ENCODE data around the gene CD200R1. TPM values are rescaled to one million over a fixed set of nuclear protein-coding genes. Genes with fewer than 3 reads are reported as not detected.

CD200R1 gene
- total and polyA plus RNA-seq, 2 of the 8 experiments (the other 6 are each of a cell fraction or from before 2014, with no cell fraction given), result 0.02 TPM; not detected in 1

- TF ChIP-seq, protein P1, sequence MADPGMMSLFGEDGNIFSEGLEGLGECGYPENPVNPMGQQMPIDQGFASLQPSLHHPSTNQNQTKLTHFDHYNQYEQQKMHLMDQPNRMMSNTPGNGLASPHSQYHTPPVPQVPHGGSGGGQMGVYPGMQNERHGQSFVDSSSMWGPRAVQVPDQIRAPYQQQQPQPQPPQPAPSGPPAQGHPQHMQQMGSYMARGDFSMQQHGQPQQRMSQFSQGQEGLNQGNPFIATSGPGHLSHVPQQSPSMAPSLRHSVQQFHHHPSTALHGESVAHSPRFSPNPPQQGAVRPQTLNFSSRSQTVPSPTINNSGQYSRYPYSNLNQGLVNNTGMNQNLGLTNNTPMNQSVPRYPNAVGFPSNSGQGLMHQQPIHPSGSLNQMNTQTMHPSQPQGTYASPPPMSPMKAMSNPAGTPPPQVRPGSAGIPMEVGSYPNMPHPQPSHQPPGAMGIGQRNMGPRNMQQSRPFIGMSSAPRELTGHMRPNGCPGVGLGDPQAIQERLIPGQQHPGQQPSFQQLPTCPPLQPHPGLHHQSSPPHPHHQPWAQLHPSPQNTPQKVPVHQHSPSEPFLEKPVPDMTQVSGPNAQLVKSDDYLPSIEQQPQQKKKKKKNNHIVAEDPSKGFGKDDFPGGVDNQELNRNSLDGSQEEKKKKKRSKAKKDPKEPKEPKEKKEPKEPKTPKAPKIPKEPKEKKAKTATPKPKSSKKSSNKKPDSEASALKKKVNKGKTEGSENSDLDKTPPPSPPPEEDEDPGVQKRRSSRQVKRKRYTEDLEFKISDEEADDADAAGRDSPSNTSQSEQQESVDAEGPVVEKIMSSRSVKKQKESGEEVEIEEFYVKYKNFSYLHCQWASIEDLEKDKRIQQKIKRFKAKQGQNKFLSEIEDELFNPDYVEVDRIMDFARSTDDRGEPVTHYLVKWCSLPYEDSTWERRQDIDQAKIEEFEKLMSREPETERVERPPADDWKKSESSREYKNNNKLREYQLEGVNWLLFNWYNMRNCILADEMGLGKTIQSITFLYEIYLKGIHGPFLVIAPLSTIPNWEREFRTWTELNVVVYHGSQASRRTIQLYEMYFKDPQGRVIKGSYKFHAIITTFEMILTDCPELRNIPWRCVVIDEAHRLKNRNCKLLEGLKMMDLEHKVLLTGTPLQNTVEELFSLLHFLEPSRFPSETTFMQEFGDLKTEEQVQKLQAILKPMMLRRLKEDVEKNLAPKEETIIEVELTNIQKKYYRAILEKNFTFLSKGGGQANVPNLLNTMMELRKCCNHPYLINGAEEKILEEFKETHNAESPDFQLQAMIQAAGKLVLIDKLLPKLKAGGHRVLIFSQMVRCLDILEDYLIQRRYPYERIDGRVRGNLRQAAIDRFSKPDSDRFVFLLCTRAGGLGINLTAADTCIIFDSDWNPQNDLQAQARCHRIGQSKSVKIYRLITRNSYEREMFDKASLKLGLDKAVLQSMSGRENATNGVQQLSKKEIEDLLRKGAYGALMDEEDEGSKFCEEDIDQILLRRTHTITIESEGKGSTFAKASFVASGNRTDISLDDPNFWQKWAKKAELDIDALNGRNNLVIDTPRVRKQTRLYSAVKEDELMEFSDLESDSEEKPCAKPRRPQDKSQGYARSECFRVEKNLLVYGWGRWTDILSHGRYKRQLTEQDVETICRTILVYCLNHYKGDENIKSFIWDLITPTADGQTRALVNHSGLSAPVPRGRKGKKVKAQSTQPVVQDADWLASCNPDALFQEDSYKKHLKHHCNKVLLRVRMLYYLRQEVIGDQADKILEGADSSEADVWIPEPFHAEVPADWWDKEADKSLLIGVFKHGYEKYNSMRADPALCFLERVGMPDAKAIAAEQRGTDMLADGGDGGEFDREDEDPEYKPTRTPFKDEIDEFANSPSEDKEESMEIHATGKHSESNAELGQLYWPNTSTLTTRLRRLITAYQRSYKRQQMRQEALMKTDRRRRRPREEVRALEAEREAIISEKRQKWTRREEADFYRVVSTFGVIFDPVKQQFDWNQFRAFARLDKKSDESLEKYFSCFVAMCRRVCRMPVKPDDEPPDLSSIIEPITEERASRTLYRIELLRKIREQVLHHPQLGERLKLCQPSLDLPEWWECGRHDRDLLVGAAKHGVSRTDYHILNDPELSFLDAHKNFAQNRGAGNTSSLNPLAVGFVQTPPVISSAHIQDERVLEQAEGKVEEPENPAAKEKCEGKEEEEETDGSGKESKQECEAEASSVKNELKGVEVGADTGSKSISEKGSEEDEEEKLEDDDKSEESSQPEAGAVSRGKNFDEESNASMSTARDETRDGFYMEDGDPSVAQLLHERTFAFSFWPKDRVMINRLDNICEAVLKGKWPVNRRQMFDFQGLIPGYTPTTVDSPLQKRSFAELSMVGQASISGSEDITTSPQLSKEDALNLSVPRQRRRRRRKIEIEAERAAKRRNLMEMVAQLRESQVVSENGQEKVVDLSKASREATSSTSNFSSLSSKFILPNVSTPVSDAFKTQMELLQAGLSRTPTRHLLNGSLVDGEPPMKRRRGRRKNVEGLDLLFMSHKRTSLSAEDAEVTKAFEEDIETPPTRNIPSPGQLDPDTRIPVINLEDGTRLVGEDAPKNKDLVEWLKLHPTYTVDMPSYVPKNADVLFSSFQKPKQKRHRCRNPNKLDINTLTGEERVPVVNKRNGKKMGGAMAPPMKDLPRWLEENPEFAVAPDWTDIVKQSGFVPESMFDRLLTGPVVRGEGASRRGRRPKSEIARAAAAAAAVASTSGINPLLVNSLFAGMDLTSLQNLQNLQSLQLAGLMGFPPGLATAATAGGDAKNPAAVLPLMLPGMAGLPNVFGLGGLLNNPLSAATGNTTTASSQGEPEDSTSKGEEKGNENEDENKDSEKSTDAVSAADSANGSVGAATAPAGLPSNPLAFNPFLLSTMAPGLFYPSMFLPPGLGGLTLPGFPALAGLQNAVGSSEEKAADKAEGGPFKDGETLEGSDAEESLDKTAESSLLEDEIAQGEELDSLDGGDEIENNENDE (IDR thresholded peaks at IDR 0.05; ENCODE audit: insufficient replicate concordance, low read length), result no peak
- TF ChIP-seq EZH2 (IDR thresholded peaks at IDR 0.05; ENCODE audit: low read depth, low read length, severe bottlenecking) (no peak), ASH2L (IDR thresholded peaks at IDR 0.05; ENCODE audit: low read length) (no peak), KDM4A (IDR thresholded peaks at IDR 0.05; ENCODE audit: low read depth, low read length, severe bottlenecking) (no peak), HDAC6 (IDR thresholded peaks at IDR 0.05; ENCODE audit: low read depth, low read length) (no peak), MAX (IDR thresholded peaks at IDR 0.05) (no peak)
- TF ChIP-seq, protein P2, sequence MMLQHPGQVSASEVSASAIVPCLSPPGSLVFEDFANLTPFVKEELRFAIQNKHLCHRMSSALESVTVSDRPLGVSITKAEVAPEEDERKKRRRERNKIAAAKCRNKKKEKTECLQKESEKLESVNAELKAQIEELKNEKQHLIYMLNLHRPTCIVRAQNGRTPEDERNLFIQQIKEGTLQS (IDR thresholded peaks at IDR 0.05; ENCODE audit: insufficient read depth, low read depth, low read length), result no peak
Observed at GRCh38 chr3:112995800-112996199, 20.9 kb upstream of the CD200R1 start (continued).
